Left ventricle myocardium inferior (tissue), 1 donor: Measurements from ENCODE around the gene MRPL51. TPM values are rescaled to one million over a fixed set of nuclear protein-coding genes. Genes with fewer than 3 reads are reported as not detected.

Experiments
- DNase-seq: peaks from one replicate; pipeline ENCODE4 v3.0.0-alpha.2; 2020
- H3K27ac ChIP-seq: fragments of 200-600 bp; replicated peaks from 2 replicates; pipeline ENCODE4 v1.8.0; 2021
- H3K27me3 ChIP-seq: fragments of 200-600 bp; 2 replicates; pipeline ENCODE4 v1.8.0; 2021; ENCODE audit warnings: low read depth
- H3K36me3 ChIP-seq: fragments of 200-600 bp; 2 replicates; pipeline ENCODE4 v1.8.0; 2021
- H3K4me1 ChIP-seq: fragments of 200-600 bp; 2 replicates; pipeline ENCODE4 v1.8.0; 2021
- H3K4me3 ChIP-seq: fragments of 200-600 bp; 2 replicates; pipeline ENCODE4 v1.8.0; 2021; ENCODE audit warnings: mild to moderate bottlenecking, moderate library complexity
- H3K9me3 ChIP-seq: fragments of 200-600 bp; replicated peaks from 2 replicates; pipeline ENCODE4 v1.8.0; 2021
- CTCF ChIP-seq: fragments of 200-600 bp; IDR thresholded peaks from 2 replicates; pipeline ENCODE4 v1.8.0; 2021; ENCODE audit warnings: antibody characterized with exemption, mild to moderate bottlenecking, borderline replicate concordance
- intact Hi-C: fragments of 100-400 bp; cut with micrococcal nuclease; formaldehyde crosslinking; loops from one replicate; pipeline ENCODE4 v1.11.0; 2022
- total RNA-seq: library from RNA; stranded (reverse); fragmentation: NEBNext Ultra II Directional; extraction: Animal tissue kit (Norgen Biotek cat#: 25700); gene quantifications from one replicate; pipeline ENCODE4 v1.2.1, GENCODE V29; 2021
- donor health status: DM: no; HTN: yes; CAD: no; lungs with severe emphysema.

The MRPL51 gene
- total RNA-seq, 1 donor from 2014 or later = 235 TPM

DNA sequence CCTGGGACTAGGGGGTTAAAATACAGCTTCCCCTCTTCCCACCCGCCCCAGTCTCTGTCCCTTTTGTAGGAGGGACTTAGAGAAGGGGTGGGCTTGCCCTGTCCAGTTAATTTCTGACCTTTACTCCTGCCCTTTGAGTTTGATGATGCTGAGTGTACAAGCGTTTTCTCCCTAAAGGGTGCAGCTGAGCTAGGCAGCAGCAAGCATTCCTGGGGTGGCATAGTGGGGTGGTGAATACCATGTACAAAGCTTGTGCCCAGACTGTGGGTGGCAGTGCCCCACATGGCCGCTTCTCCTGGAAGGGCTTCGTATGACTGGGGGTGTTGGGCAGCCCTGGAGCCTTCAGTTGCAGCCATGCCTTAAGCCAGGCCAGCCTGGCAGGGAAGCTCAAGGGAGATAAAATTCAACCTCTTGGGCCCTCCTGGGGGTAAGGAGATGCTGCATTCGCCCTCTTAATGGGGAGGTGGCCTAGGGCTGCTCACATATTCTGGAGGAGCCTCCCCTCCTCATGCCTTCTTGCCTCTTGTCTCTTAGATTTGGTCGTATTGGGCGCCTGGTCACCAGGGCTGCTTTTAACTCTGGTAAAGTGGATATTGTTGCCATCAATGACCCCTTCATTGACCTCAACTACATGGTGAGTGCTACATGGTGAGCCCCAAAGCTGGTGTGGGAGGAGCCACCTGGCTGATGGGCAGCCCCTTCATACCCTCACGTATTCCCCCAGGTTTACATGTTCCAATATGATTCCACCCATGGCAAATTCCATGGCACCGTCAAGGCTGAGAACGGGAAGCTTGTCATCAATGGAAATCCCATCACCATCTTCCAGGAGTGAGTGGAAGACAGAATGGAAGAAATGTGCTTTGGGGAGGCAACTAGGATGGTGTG lies 43.1 kb upstream of the MRPL51 start:
- no peak for TF ChIP-seq CTCF
- DNase-seq = no peak
- Histone ChIP-seq H3K9me3 (no peaks in the 10 kb centered on the region), H3K36me3 (peaks cover 44% of the 10 kb centered on the region), H3K4me3 (peak overlapping the region; percentile 99), H3K27ac (peak overlapping the region; percentile 97), H3K4me1 (peaks cover 92% of the 10 kb centered on the region), H3K27me3 (no peaks in the 10 kb centered on the region)
- intact Hi-C loops = no loop called here

DNA sequence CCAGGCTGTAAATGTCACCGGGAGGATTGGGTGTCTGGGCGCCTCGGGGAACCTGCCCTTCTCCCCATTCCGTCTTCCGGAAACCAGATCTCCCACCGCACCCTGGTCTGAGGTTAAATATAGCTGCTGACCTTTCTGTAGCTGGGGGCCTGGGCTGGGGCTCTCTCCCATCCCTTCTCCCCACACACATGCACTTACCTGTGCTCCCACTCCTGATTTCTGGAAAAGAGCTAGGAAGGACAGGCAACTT lies 42.6 kb upstream of the MRPL51 start:
- TF ChIP-seq CTCF = no peak
- peaks cover 50% of the 10 kb centered on the region for H3K36me3 ChIP-seq
- H3K9me3 ChIP-seq = no peaks in the 10 kb centered on the region
- DNase-seq = no peak
- peaks cover 87% of the 10 kb centered on the region for H3K4me1 ChIP-seq
- peak overlapping the region; percentile 99 for H3K4me3 ChIP-seq
- H3K27me3 ChIP-seq = no peaks in the 10 kb centered on the region
- intact Hi-C loops = no loop called here
- H3K27ac ChIP-seq = peak overlapping the region; percentile 97

DNA sequence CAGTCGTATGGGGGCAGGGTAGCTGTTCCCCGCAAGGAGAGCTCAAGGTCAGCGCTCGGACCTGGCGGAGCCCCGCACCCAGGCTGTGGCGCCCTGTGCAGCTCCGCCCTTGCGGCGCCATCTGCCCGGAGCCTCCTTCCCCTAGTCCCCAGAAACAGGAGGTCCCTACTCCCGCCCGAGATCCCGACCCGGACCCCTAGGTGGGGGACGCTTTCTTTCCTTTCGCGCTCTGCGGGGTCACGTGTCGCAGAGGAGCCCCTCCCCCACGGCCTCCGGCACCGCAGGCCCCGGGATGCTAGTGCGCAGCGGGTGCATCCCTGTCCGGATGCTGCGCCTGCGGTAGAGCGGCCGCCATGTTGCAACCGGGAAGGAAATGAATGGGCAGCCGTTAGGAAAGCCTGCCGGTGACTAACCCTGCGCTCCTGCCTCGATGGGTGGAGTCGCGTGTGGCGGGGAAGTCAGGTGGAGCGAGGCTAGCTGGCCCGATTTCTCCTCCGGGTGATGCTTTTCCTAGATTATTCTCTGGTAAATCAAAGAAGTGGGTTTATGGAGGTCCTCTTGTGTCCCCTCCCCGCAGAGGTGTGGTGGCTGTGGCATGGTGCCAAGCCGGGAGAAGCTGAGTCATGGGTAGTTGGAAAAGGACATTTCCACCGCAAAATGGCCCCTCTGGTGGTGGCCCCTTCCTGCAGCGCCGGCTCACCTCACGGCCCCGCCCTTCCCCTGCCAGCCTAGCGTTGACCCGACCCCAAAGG lies 42.1 kb upstream of the MRPL51 start:
- no peaks in the 10 kb centered on the region for H3K9me3 ChIP-seq
- no peak for TF ChIP-seq CTCF
- H3K27me3 ChIP-seq = no peaks in the 10 kb centered on the region
- intact Hi-C loops = no loop called here
- H3K4me1 ChIP-seq = peaks cover 82% of the 10 kb centered on the region
- peak; percentile 74 for DNase-seq
- peak overlapping the region; percentile 97 for H3K27ac ChIP-seq
- H3K36me3 ChIP-seq = peaks cover 55% of the 10 kb centered on the region
- peak overlapping the region; percentile 99 for H3K4me3 ChIP-seq

- peak overlapping the region; percentile 97 for H3K27ac ChIP-seq
- intact Hi-C loops = no loop called here
These were observed 41.6 kb upstream of the MRPL51 start for GRCh38 chr12:6534695-6534944.

More at GRCh38 chr12:6534695-6534944, 41.6 kb upstream of the MRPL51 start:
- peaks cover 77% of the 10 kb centered on the region for H3K4me1 ChIP-seq
- no peaks in the 10 kb centered on the region for H3K9me3 ChIP-seq
- H3K27me3 ChIP-seq = no peaks in the 10 kb centered on the region
- peaks cover 56% of the 10 kb centered on the region for H3K36me3 ChIP-seq
- peak overlapping the region; percentile 99 for H3K4me3 ChIP-seq
- no peak for DNase-seq
- no peak for TF ChIP-seq CTCF
